ENCODE results near the gene LGR5.
A peak's percentile ranks its signal among the peaks of the same experiment; 100 is the strongest.
"Not testable (repeated sequence)": the region's sequence is repeated elsewhere in the genome, so short reads cannot be mapped to it uniquely, and the experiment has no call there.

LGR5 gene

GRCh38 chr12:71472441-71472911 is 32.9 kb downstream of the LGR5 start:
- DNase-seq (ENCODE audit: low spot score) = no peak
- no peak for FAIRE-seq

GRCh38 chr12:71474791-71475190 is 35.2 kb downstream of the LGR5 start:
- DNase-seq (ENCODE audit: low spot score) = no peak
- FAIRE-seq = no peak

GRCh38 chr12:71475280-71475679 is 35.7 kb downstream of the LGR5 start:
- no peak for DNase-seq (ENCODE audit: low spot score)
- FAIRE-seq = no peak

- DNase-seq (ENCODE audit: low spot score) (peak; percentile 54), FAIRE-seq (no peak)
Measured at GRCh38 chr12:71476513-71476912, 36.9 kb downstream of the LGR5 start.

GRCh38 chr12:71477609-71478008 is 38.0 kb downstream of the LGR5 start:
- no peak for FAIRE-seq
- DNase-seq (ENCODE audit: low spot score) = no peak

GRCh38 chr12:71478270-71478669 is 38.7 kb downstream of the LGR5 start:
- DNase-seq (ENCODE audit: low spot score) = no peak
- FAIRE-seq = no peak

- FAIRE-seq = no peak
- DNase-seq (ENCODE audit: low spot score) = no peak
Measured at GRCh38 chr12:71484272-71484905, 44.8 kb downstream of the LGR5 start.

- not testable (repeated sequence) for DNase-seq (ENCODE audit: low spot score)
Measured at GRCh38 chr12:71490844-71491243, 51.2 kb downstream of the LGR5 start.

GRCh38 chr12:71492604-71493003 is 53.0 kb downstream of the LGR5 start:
- no peak for FAIRE-seq
- no peak for DNase-seq (ENCODE audit: low spot score)

More at GRCh38 chr12:71490844-71491243, 51.2 kb downstream of the LGR5 start:
- FAIRE-seq = not testable (repeated sequence)

- no peak for FAIRE-seq
Measured at GRCh38 chr12:71499834-71500233, 60.2 kb downstream of the LGR5 start.

GRCh38 chr12:71503579-71504391 is 64.2 kb downstream of the LGR5 start:
- no peak for FAIRE-seq

More at GRCh38 chr12:71499834-71500233, 60.2 kb downstream of the LGR5 start:
- no peak for DNase-seq (ENCODE audit: low spot score)

GRCh38 chr12:71504476-71504875 is 64.9 kb downstream of the LGR5 start:
- FAIRE-seq (no peak), DNase-seq (ENCODE audit: low spot score) (no peak)

More at GRCh38 chr12:71503579-71504391, 64.2 kb downstream of the LGR5 start:
- DNase-seq (ENCODE audit: low spot score) = no peak

- FAIRE-seq = no peak
Measured at GRCh38 chr12:71509705-71510104, 70.1 kb downstream of the LGR5 start.

GRCh38 chr12:71517145-71517846 is 77.7 kb downstream of the LGR5 start:
- DNase-seq (ENCODE audit: low spot score) = no peak
- no peak for FAIRE-seq

More at GRCh38 chr12:71509705-71510104, 70.1 kb downstream of the LGR5 start:
- DNase-seq (ENCODE audit: low spot score) = no peak

- DNase-seq (ENCODE audit: low spot score) = no peak
Measured at GRCh38 chr12:71521125-71521524, 81.5 kb downstream of the LGR5 start.

GRCh38 chr12:71524626-71525025 is 85.0 kb downstream of the LGR5 start:
- FAIRE-seq = no peak
- no peak for DNase-seq (ENCODE audit: low spot score)

More at GRCh38 chr12:71521125-71521524, 81.5 kb downstream of the LGR5 start:
- FAIRE-seq = no peak

GRCh38 chr12:71533703-71534102 is 94.1 kb downstream of the LGR5 start:
- FAIRE-seq (no peak), DNase-seq (ENCODE audit: low spot score) (no peak)

GRCh38 chr12:71536279-71536938 is 96.8 kb downstream of the LGR5 start:
- no peak for DNase-seq (ENCODE audit: low spot score)
- FAIRE-seq = no peak

- DNase-seq (ENCODE audit: low spot score) (no peak), FAIRE-seq (no peak)
Measured at GRCh38 chr12:71536939-71537622, 97.5 kb downstream of the LGR5 start.

GRCh38 chr12:71538807-71539206 is 99.2 kb downstream of the LGR5 start:
- DNase-seq (ENCODE audit: low spot score) (no peak), FAIRE-seq (no peak)

GRCh38 chr12:71541583-71541982 is 102.0 kb downstream of the LGR5 start:
- FAIRE-seq = no peak

More at GRCh38 chr12:71541583-71541982, 102.0 kb downstream of the LGR5 start:
- DNase-seq (ENCODE audit: low spot score) = no peak

All from urothelium cell line (cell line).